ENCODE results near the gene CYP4F2.
"Not testable (repeated sequence)": the region's sequence is repeated elsewhere in the genome, so short reads cannot be mapped to it uniquely, and the experiment has no call there.

CYP4F2 gene

DNA sequence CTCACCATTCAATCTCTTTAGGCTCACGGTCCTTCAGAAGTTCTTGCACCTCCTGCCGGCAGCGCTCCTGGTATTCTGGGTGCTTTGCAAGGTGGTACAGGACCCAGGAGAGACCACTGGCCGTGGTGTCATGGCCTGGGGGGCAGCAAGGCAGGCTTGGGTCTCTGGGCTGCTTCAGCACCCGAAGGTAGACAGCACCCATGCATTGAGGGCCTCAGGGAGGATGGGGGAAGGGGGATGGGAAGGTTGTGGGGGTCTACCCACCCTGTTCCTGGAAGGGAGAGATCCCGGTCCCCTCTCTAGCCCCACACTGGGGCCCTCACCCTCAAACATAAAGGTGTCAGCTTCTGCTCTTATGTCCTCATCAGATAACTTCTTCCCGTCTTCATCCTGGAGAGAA is 12.0 kb downstream of the CYP4F2 start:
- TF ChIP-seq CTCF (IDR thresholded peaks at IDR 0.05; ENCODE audit: borderline replicate concordance, insufficient read depth, low read depth, low read length), result no peak
- no peak overlapping the region for H3K4me3 ChIP-seq (ENCODE audit: low read depth, low read length)

DNA sequence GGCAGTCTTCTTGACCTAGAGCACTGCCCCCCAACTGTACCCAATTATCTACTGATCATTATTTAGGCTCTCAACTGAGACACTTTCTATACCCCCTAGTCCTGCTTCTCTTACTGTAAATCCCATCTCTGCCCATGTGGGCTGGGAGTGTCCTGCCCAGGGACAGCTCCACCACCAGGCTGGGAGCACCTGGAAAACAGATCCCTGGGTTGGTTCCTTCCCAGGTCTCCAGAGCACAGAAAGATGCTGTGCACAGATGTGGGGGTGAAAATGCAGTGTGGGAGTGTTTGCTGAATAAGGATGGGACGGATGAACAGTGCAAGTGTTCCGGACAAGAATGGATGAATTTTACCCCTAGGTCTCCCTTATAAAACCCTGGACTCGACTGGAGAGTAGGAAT is 12.7 kb downstream of the CYP4F2 start:
- TF ChIP-seq CTCF (IDR thresholded peaks at IDR 0.05; ENCODE audit: borderline replicate concordance, insufficient read depth, low read depth, low read length), result no peak
- H3K4me3 ChIP-seq (ENCODE audit: low read depth, low read length), result no peak overlapping the region

- H3K4me3 ChIP-seq (ENCODE audit: low read depth, low read length), result not testable (repeated sequence)
Observed at GRCh38 chr19:15883329-15883728, 14.5 kb downstream of the CYP4F2 start.

DNA sequence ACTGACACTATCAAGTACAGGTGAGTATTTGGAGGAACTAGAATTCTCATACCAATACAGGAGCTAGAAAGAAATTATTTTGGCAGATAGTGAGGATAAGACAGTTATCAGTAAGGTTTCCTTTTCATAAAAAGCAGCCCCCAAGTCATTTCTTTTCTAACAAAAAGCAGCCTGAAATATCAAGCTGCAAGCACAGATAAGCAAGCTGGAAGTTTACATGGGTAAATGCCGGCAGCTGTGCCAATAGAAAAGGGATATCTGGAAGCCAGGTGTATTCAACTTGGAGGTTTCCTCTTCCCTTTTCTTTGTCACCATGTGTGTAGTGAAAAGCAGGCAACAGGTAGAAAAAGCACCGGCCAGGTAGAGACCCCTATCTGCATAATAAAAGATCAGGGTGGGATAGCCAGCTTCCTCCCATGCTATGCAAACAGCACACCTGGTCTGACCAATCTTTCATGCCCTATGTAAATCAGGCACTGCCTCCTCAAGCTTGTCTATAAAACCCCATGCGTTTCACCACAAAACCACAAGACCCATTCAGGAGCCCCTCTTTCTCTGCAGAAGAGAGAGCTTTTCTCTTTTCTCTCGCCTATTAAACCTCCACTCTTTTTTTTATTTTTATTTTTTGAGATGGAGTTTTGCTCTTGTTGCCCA is 22.9 kb downstream of the CYP4F2 start:
- no peak for TF ChIP-seq CTCF (IDR thresholded peaks at IDR 0.05; ENCODE audit: borderline replicate concordance, insufficient read depth, low read depth, low read length)
- H3K4me3 ChIP-seq (ENCODE audit: low read depth, low read length), result no peak overlapping the region

GRCh38 chr19:15873771-15874170 is 24.1 kb downstream of the CYP4F2 start:
- H3K4me3 ChIP-seq (ENCODE audit: low read depth, low read length), result not testable (repeated sequence)

DNA sequence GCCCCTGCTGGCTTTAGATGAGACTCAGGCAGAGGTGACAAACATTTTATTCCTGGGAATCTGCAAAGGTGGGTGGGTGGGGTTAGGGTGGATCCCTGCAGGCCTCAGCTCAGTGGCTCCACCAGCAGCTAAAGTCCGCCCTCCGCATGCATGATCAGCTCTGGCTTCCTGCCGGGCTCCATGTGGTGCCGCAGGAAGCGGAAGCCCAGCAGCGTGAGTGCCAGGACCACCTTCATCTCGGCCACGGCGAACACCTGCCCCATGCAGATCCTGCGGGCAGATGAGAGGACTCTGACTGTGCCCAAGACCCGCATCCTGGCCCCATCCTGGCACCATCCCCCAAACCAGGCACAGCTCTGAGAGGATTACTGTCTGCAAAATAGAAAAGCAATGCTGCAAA is 26.3 kb downstream of the CYP4F2 start:
- no peak overlapping the region for H3K4me3 ChIP-seq (ENCODE audit: low read depth, low read length)
- TF ChIP-seq CTCF (IDR thresholded peaks at IDR 0.05; ENCODE audit: borderline replicate concordance, insufficient read depth, low read depth, low read length), result no peak

DNA sequence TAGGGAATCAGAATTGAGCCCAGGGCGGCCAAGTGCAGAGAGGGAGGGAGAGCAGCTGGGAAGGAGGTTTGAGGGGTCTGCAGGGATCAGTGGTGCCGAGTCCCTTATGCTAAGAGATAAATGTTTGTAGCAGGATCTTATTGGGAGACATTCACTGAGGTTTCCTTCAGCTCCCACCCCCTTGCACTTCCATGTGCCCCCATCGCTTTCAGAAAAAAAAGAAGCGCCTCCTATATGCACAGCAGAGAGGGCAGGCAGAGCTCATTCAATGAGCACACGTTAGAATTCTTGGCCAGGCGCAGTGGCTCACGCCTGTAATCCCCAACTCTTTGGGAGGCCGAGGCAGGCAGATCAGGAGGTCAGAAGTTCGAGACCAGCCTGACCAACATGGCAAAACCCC is 28.0 kb downstream of the CYP4F2 start:
- no peak for TF ChIP-seq CTCF (IDR thresholded peaks at IDR 0.05; ENCODE audit: borderline replicate concordance, insufficient read depth, low read depth, low read length)

GRCh38 chr19:15869109-15869555 is 28.7 kb downstream of the CYP4F2 start:
- TF ChIP-seq CTCF (IDR thresholded peaks at IDR 0.05; ENCODE audit: borderline replicate concordance, insufficient read depth, low read depth, low read length), result peak; percentile 63
- no peak overlapping the region for H3K4me3 ChIP-seq (ENCODE audit: low read depth, low read length)

More for the DNA sequence above, 28.0 kb downstream of the CYP4F2 start:
- no peak overlapping the region for H3K4me3 ChIP-seq (ENCODE audit: low read depth, low read length)

Measured in GM12875 (cell line).